Gastroesophageal sphincter (tissue), 3 donors: ENCODE results near the gene NEK2.

Source experiments
- EP300 ChIP-seq: sonication (generic); formaldehyde crosslinking; IDR thresholded peaks from one replicate; pipeline ENCODE4 v1.6.1; 2017; ENCODE audit warnings: antibody characterized with exemption, mild to moderate bottlenecking
- POLR2A ChIP-seq, 2 donors: fragments of 450-650 bp; IDR thresholded peaks; one replicate each; pipeline ENCODE4 v1.6.1; 2017; ENCODE audit warnings: antibody characterized with exemption in 2 of 2, mild to moderate bottlenecking in 2 of 2, moderate library complexity in 1 of 2
- TF ChIP-seq, protein P1 (sequence below), 4 experiments: fragments of 200-600 bp in 2 of 4; fragments of 450-650 bp in 2 of 4; sonication (generic) in 1 of 4; IDR thresholded peaks; one replicate each; pipeline ENCODE4 v1.5.1; 2017 to 2019; ENCODE audit warnings: antibody characterized with exemption in 4 of 4, mild to moderate bottlenecking in 2 of 4, moderate library complexity in 2 of 4

- TF ChIP-seq, protein P1, sequence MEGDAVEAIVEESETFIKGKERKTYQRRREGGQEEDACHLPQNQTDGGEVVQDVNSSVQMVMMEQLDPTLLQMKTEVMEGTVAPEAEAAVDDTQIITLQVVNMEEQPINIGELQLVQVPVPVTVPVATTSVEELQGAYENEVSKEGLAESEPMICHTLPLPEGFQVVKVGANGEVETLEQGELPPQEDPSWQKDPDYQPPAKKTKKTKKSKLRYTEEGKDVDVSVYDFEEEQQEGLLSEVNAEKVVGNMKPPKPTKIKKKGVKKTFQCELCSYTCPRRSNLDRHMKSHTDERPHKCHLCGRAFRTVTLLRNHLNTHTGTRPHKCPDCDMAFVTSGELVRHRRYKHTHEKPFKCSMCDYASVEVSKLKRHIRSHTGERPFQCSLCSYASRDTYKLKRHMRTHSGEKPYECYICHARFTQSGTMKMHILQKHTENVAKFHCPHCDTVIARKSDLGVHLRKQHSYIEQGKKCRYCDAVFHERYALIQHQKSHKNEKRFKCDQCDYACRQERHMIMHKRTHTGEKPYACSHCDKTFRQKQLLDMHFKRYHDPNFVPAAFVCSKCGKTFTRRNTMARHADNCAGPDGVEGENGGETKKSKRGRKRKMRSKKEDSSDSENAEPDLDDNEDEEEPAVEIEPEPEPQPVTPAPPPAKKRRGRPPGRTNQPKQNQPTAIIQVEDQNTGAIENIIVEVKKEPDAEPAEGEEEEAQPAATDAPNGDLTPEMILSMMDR (IDR thresholded peaks at IDR 0.05) = no peak
- TF ChIP-seq EP300 (no peak), POLR2A (IDR thresholded peaks at IDR 0.05) (no peak)
Observed at GRCh38 chr1:211634931-211635330, 40.5 kb downstream of the NEK2 start.
